HG03521 (cell line): Measurements from ENCODE around the gene ERC1.
"Not testable (repeated sequence)": the region's sequence is repeated elsewhere in the genome, so short reads cannot be mapped to it uniquely, and the experiment has no call there.

Experiments
- ATAC-seq: cut with Tn5 transposase; IDR thresholded peaks from one replicate; pipeline ENCODE4 v1.9.1; 2021; ENCODE audit warnings: mild to moderate bottlenecking, moderate library complexity; ENCODE audit not compliant: unreplicated experiment

ERC1 gene

DNA sequence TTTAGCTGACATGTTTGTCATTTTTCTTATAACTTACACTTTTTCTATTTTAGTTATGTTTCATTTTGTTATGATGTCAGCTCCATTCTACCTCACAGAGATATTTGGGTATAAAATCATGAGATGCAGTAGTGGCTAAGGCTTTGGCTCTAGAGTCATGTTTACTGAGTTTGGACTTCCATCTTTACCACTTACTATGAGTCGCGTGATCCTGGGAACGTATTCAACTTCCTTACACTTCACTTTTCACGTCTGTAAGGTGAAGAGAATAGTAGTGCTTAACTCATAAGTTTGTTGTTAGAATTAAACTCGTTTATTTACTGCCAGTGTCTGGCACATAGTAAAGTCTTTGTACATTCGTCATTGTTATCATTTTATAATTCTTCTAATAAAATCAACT is 126.3 kb downstream of the ERC1 start:
- no peak for ATAC-seq

DNA sequence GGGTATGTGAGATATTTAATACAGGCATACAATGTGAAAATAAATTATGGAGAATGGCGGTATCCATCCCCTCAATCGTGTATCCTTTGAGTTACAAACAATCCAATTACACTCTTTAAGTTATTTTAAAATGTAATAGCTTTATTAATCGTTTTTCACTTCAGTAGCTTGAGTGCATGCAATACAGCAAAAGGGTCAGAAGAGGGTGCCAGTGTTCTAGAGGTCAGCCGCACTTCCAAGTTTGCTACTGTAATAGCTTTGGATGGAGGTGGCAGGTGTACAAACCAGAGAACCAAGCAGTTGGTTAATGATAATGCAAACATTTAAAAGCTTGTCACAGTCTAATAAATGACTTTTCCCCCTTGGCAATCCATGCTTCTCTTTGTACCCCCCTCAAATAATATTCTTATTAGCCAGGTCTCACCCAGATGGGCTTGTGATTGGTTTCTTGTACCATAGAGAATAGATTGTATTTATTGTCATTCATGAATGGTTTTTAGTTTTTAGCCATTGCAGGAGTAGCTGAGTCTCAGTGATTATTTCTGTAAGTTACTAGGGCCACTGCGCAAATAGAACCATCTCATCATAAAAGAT is 127.0 kb downstream of the ERC1 start:
- no peak for ATAC-seq

- ATAC-seq, result no peak
Measured at GRCh38 chr12:1122786-1123185, 131.8 kb downstream of the ERC1 start.

GRCh38 chr12:1126091-1126490 is 135.1 kb downstream of the ERC1 start:
- ATAC-seq, result no peak

DNA sequence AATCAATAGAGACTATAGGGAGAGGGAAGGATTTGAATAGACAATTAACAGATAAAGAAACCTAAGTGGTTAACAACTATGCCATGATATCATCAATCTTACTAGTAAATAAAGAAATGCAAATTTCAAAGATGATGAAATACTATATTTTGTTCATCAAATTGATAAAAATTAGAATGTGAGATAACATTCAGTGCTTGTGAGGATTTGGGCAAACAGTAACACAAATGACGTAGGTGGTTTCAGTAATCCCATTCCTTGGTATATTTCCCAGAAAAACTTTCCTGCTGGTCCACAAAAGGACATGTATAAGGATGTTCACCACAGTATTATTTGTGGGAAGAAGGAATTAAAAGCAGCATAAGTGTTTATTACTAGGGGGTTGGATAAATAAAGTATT is 136.0 kb downstream of the ERC1 start:
- no peak for ATAC-seq

- ATAC-seq, result no peak
Measured at GRCh38 chr12:1130164-1130563, 139.1 kb downstream of the ERC1 start.

GRCh38 chr12:1130571-1130970 is 139.5 kb downstream of the ERC1 start:
- ATAC-seq, result no peak

DNA sequence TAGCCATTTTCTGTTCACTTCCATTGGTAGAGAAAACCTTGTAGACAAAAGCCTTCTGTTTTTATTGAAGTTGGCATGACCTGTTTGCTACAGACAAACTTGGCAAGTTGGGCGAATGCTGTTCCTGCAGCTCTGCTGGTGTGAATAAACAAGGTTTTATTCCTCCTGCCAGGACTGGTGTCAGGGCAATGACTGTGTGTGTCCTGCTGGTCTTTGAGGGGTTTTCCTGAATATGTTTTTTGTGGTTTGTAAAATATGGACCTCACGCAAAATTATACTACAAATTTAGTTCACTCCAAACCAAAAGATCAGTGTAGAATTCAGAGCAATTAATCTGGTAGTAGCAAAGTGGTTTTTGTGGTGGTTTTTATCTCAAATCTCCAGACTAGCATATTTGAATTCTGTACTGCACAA is 140.8 kb downstream of the ERC1 start:
- ATAC-seq, result no peak

DNA sequence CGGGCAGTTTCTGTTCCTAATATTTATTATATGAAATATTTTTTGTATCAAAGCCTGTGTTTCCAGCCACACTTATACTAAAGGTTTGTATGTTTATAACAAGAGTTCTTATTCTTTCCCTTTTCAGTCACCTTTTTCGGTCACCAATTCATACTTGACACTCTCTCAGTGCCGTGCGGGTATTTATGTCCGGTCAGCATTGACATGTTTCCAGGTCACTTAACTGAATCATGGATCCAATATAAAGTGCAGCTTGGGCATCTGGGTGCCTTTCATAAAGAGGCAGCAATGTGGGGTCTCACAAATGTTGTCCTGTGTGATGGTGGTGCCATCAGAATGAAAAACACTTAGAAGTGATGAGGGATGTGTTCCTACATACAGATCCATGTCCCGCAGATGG is 141.3 kb downstream of the ERC1 start:
- no peak for ATAC-seq

DNA sequence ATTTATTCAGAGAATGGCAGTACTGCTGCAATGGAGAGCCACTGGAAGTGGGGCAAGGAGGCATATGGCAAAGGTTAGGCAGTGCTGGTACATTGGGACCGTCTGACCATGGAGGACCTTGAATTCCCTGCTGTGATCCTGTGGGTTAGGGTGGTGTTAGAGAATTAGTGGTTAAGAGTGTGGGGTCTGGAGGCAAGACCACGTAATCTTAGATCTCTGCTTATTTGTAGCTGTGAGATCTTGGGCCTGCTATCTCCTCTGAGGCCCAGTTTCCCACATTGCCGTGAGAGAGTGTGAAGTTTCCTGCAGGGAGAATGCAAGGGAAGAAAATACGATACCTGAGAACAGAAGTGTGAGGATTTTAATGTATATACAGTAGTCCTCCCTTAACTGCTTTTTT is 147.7 kb downstream of the ERC1 start:
- ATAC-seq, result no peak

DNA sequence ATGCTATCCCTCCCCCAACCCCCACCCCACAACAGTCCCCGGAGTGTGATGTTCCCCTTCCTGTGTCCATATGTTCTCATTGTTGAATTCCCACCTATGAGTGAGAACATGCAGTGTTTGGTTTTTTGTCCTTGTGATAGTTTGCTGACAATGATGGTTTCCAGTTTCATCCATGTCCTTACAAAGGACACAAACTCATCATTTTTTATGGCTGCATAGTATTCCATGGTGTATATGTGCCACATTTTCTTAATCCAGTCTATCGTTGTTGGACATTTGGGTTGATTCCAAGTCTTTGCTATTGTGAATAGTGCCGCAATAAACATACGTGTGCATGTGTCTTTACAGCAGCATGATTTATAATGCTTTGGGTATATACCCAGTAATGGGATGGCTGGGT is 155.7 kb downstream of the ERC1 start:
- not testable (repeated sequence) for ATAC-seq

- ATAC-seq, result no peak
Measured at GRCh38 chr12:1147821-1148220, 156.8 kb downstream of the ERC1 start.

GRCh38 chr12:1157046-1157445 is 166.0 kb downstream of the ERC1 start:
- no peak for ATAC-seq

GRCh38 chr12:1161197-1161596 is 170.2 kb downstream of the ERC1 start:
- no peak for ATAC-seq

GRCh38 chr12:1162081-1162760 is 171.2 kb downstream of the ERC1 start:
- no peak for ATAC-seq

- ATAC-seq, result no peak
Measured at GRCh38 chr12:1167784-1168183, 176.8 kb downstream of the ERC1 start.

- no peak for ATAC-seq
Measured at GRCh38 chr12:1170411-1170810, 179.4 kb downstream of the ERC1 start.

DNA sequence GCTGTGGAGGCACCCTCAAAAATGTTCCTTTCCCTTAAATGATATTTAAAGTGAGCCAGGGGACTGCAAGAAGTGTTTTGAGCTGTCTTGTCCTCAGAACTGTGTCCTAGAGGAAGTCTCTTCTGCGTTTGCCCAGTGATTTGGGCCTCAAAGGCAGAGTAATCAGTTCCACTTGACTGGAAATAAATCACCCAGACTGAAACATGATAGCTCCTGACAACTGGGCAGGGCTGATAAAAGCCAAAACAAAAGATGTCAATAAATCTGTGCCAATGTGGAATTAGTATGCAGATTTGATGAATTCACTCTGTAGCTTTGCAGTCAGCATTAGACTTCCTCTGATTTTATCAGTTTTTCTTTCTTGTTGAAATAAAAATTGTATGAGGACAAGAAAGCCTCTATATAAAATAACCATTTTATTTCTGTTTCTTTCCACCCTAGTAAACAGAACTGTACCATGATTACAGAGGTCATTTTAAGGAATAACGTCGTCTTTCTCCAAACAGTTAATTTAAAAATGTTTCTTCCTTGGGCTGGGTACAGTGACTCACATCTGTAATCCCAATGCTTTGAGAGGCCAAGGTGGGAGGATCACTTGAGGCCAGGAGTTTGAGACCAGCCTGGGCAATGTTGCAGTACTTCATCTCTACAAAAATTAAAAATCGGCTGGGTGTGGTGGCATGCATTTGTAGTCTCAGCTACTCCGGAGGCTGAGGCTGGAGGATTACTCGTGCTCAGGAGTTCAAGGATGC is 180.8 kb downstream of the ERC1 start:
- ATAC-seq, result no peak

- no peak for ATAC-seq
Measured at GRCh38 chr12:1173781-1174617, 183.0 kb downstream of the ERC1 start.

DNA sequence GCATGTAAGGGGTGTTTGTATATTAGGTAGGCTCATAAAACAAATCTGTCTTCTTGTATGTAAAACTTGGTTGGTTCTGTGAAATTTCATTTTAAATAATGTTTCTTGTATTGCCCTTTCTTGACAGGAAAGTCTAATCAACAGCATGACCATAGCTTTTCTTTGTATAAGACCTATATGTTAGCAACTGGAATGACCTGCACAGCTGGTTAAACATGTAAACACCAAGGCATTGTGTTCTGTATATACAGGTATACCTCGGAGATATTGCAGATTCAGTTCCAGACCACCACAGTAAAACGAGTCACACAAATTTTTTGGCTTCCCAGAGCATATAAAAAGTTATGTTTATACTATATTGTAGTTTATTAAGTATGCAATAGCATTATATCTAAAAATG is 183.6 kb downstream of the ERC1 start:
- ATAC-seq, result no peak

GRCh38 chr12:1176191-1176590 is 185.2 kb downstream of the ERC1 start:
- no peak for ATAC-seq
